H1 (cell line): ENCODE measurements around the gene NSF. TPM values are rescaled to one million over a fixed set of nuclear protein-coding genes. Genes with fewer than 3 reads are reported as not detected.

Experiments used
- CTCF ChIA-PET: fragments of 300-600 bp; sonication (Branson Sonifier 250); formaldehyde crosslinking; loops from one replicate; lab custom pipeline; 2021; ENCODE audit not compliant: partially characterized antibody; lab: Charles Lee
- POLR2A ChIA-PET: fragments of 300-600 bp; sonication (Branson Sonifier 250); formaldehyde crosslinking; loops from one replicate; lab custom pipeline; 2021; ENCODE audit warnings: inconsistent platforms; ENCODE audit not compliant: partially characterized antibody; lab: Charles Lee
- DNase-seq, 2 experiments: peaks; one replicate each; pipeline versions ENCODE4 v3.0.0 to v3.0.0-alpha.2; 2010 to 2022; ENCODE audit warnings: low spot score in 2 of 2, low read depth in 1 of 2, mixed read lengths in 1 of 2
- FAIRE-seq: peaks from 2 replicates; lab custom pipeline; 2011; peaks lifted over from hg19 to GRCh38; lab: Jason Lieb, UNC
- H2AFZ ChIP-seq: 2 replicates; pipeline ENCODE4 v1.8.1; 2012; ENCODE audit warnings: low read length, inconsistent platforms
- H2AK5ac ChIP-seq: 2 replicates; pipeline ENCODE4 v1.6.1; 2013; ENCODE audit warnings: low read depth, low read length
- H2BK120ac ChIP-seq: replicated peaks from 2 replicates; pipeline ENCODE3; 2013; ENCODE audit warnings: low read depth, low read length, inconsistent platforms
- H2BK12ac ChIP-seq: 2 replicates; pipeline ENCODE4 v1.6.1; 2013; ENCODE audit warnings: low read depth, low read length
- H2BK15ac ChIP-seq: 2 replicates; pipeline ENCODE4 v1.6.1; 2013; ENCODE audit warnings: low read length
- H2BK20ac ChIP-seq: 2 replicates; pipeline ENCODE4 v1.6.1; 2013; ENCODE audit warnings: low read length
- H2BK5ac ChIP-seq: 2 replicates; pipeline ENCODE4 v1.6.1; 2013; ENCODE audit warnings: low read depth, low read length
- H3K14ac ChIP-seq: 2 replicates; pipeline ENCODE4 v1.6.1; 2013; ENCODE audit warnings: inconsistent platforms; ENCODE audit not compliant: insufficient read length
- H3K18ac ChIP-seq: 2 replicates; pipeline ENCODE4 v1.6.1; 2013; ENCODE audit warnings: low read length; ENCODE audit errors: extremely low read depth
- H3K23ac ChIP-seq: 2 replicates; pipeline ENCODE4 v1.6.1; 2013; ENCODE audit warnings: inconsistent platforms; ENCODE audit not compliant: insufficient read length
- H3K23me2 ChIP-seq: 2 replicates; pipeline ENCODE4 v1.6.1; 2013; ENCODE audit warnings: low read depth, low read length
- H3K27ac ChIP-seq: 2 replicates; pipeline ENCODE4 v1.6.1; 2011; ENCODE audit warnings: low read depth, low read length, inconsistent platforms
- H3K27me3 ChIP-seq, 4 experiments: replicated peaks in 1 of 4; 1 replicate in 1 of 4; 2 replicates in 3 of 4; pipeline versions ENCODE4 v1.6.1 to v1.8.1; 2011 to 2013; ENCODE audit warnings: low read length in 3 of 4, mild to moderate bottlenecking in 3 of 4, inconsistent platforms in 2 of 4, mixed read lengths in 2 of 4, moderate library complexity in 1 of 4; ENCODE audit not compliant: control insufficient read depth in 3 of 4, insufficient read depth in 3 of 4; ENCODE audit errors: extremely low read depth in 1 of 4
- H3K36me3 ChIP-seq, 4 experiments: 2 replicates each; pipeline versions ENCODE4 v1.6.1 to v1.8.1; 2011 to 2013; ENCODE audit warnings: mild to moderate bottlenecking in 4 of 4, low read length in 3 of 4, moderate library complexity in 2 of 4, control low read depth in 1 of 4, inconsistent platforms in 1 of 4; ENCODE audit not compliant: insufficient read depth in 4 of 4, control insufficient read depth in 2 of 4
- H3K4ac ChIP-seq: replicated peaks from 2 replicates; pipeline ENCODE3; 2013; ENCODE audit warnings: low read length, low read depth, mixed read lengths, inconsistent platforms; ENCODE audit not compliant: insufficient read length
- H3K4me1 ChIP-seq, 4 experiments: replicated peaks in 1 of 4; 1 replicate in 1 of 4; 2 replicates in 3 of 4; pipeline versions ENCODE4 v1.6.1 to v1.8.1; 2011 to 2013; ENCODE audit warnings: low read length in 3 of 4, inconsistent platforms in 2 of 4, mixed read lengths in 1 of 4; ENCODE audit not compliant: insufficient read depth in 4 of 4, control insufficient read depth in 3 of 4
- H3K4me2 ChIP-seq, 2 experiments: 2 replicates each; pipeline versions ENCODE4 v1.6.1 to v1.8.1; 2011 to 2013; ENCODE audit warnings: low read depth in 2 of 2, low read length in 2 of 2, control low read depth in 1 of 2, inconsistent platforms in 1 of 2, mild to moderate bottlenecking in 1 of 2; ENCODE audit not compliant: insufficient read depth in 1 of 2
- H3K4me3 ChIP-seq, 4 experiments: fragments of 200-600, 300-600 bp in 1 of 4; sonication (generic), shearing (Covaris generic), sonication (Bioruptor Twin) in 1 of 4; 2 replicates each; pipeline versions ENCODE4 v1.5.1 to v1.8.1; 2011 to 2016; ENCODE audit warnings: low read length in 4 of 4, low read depth in 3 of 4, control low read depth in 2 of 4, inconsistent platforms in 2 of 4, mild to moderate bottlenecking in 2 of 4, mixed read lengths in 1 of 4, moderate library complexity in 1 of 4; ENCODE audit not compliant: insufficient read depth in 2 of 4; ENCODE audit errors: extremely low read depth in 1 of 4
- H3K56ac ChIP-seq: replicated peaks from 2 replicates; pipeline ENCODE3; 2013; ENCODE audit warnings: low read depth, mild to moderate bottlenecking, mixed read lengths, low read length, inconsistent platforms; ENCODE audit not compliant: insufficient read length
- H3K79me1 ChIP-seq: 2 replicates; pipeline ENCODE4 v1.6.1; 2013; ENCODE audit warnings: low read depth, low read length, control low read depth
- H3K79me2 ChIP-seq, 2 experiments: 2 replicates each; pipeline versions ENCODE4 v1.6.1 to v1.8.1; 2012 to 2013; ENCODE audit warnings: low read length in 2 of 2, mild to moderate bottlenecking in 2 of 2, inconsistent platforms in 1 of 2; ENCODE audit not compliant: insufficient read depth in 2 of 2, control insufficient read depth in 1 of 2
- H3K9ac ChIP-seq, 4 experiments: replicated peaks in 1 of 4; 1 replicate in 1 of 4; 2 replicates in 3 of 4; pipeline versions ENCODE4 v1.6.1 to v1.8.1; 2011 to 2013; ENCODE audit warnings: low read depth in 3 of 4, low read length in 3 of 4, control low read depth in 2 of 4, mild to moderate bottlenecking in 2 of 4, moderate library complexity in 2 of 4, inconsistent platforms in 1 of 4; ENCODE audit errors: extremely low read depth in 1 of 4
- H3K9me3 ChIP-seq, 2 experiments: 2 replicates each; pipeline versions ENCODE4 v1.6.1 to v1.8.1; 2012 to 2013; ENCODE audit warnings: mild to moderate bottlenecking in 2 of 2, moderate library complexity in 2 of 2, control low read depth in 1 of 2, inconsistent platforms in 1 of 2, low read depth in 1 of 2, low read length in 1 of 2, mixed read lengths in 1 of 2; ENCODE audit not compliant: insufficient read depth in 2 of 2
- H4K20me1 ChIP-seq, 2 experiments: replicated peaks in 1 of 2; 2 replicates each; pipeline versions ENCODE3 to v1.8.1; 2011 to 2013; ENCODE audit warnings: inconsistent platforms in 2 of 2, low read length in 2 of 2, mild to moderate bottlenecking in 1 of 2; ENCODE audit not compliant: insufficient read depth in 2 of 2, control insufficient read depth in 1 of 2
- H4K5ac ChIP-seq: 2 replicates; pipeline ENCODE4 v1.6.1; 2013; ENCODE audit warnings: low read length, low read depth, mixed read lengths, inconsistent platforms; ENCODE audit not compliant: insufficient read length
- H4K8ac ChIP-seq: 2 replicates; pipeline ENCODE4 v1.8.0; 2013; ENCODE audit warnings: mild to moderate bottlenecking, moderate library complexity, low read length, inconsistent platforms; ENCODE audit not compliant: insufficient read depth; ENCODE audit errors: extremely low read depth
- H4K91ac ChIP-seq: replicated peaks from 2 replicates; pipeline ENCODE3; 2013; ENCODE audit warnings: low read length, mixed read lengths, inconsistent platforms; ENCODE audit not compliant: insufficient read length
- BCL11A ChIP-seq, 2 experiments: IDR thresholded peaks; one replicate each; pipeline ENCODE4 v1.6.1; 2011; ENCODE audit warnings: low read depth in 2 of 2, low read length in 2 of 2, mild to moderate bottlenecking in 2 of 2
- CBX5 ChIP-seq: fragments of 300-800, 300-1000 bp; sonication (generic); IDR thresholded peaks from 2 replicates; pipeline ENCODE4 v1.7.1; 2016; ENCODE audit warnings: antibody characterized with exemption, low read length, low read depth
- CEBPB ChIP-seq: IDR thresholded peaks from 2 replicates; pipeline ENCODE4 v1.6.1; 2012; ENCODE audit warnings: low read depth, low read length
- NRF1 ChIP-seq: IDR thresholded peaks from 2 replicates; pipeline ENCODE4 v1.6.1; 2011; ENCODE audit warnings: mild to moderate bottlenecking, low read depth, low read length, improper control_type of control experiment
- POLR2A ChIP-seq, 2 experiments: IDR thresholded peaks; 1 replicate in 1 of 2; 2 replicates in 1 of 2; pipeline ENCODE4 v1.6.1; 2011; ENCODE audit warnings: low read depth in 2 of 2, low read length in 2 of 2, mild to moderate bottlenecking in 2 of 2; ENCODE audit errors: control extremely low read depth in 1 of 2
- POU5F1 ChIP-seq: IDR thresholded peaks from 2 replicates; pipeline ENCODE4 v1.6.1; 2011; ENCODE audit warnings: low read depth, mild to moderate bottlenecking, low read length, moderate library complexity
- SP4 ChIP-seq: IDR thresholded peaks from 2 replicates; pipeline ENCODE4 v1.6.1; 2012; ENCODE audit warnings: low read length, inconsistent platforms
- TBP ChIP-seq: IDR thresholded peaks from 2 replicates; pipeline ENCODE4 v1.6.1; 2011; ENCODE audit warnings: low read depth, low read length, improper control_type of control experiment
- WGBS, 2 experiments: shearing (Covaris generic) in 1 of 2; methylation state at CpG; one replicate each; pipeline versions ENCODE4 v1.1.6 to v1.1.7; 2013 to 2015; ENCODE audit warnings: low lambda C conversion rate in 2 of 2, mixed read lengths in 2 of 2, inconsistent platforms in 1 of 2, low coverage in 1 of 2, missing lambda C conversion rate in 1 of 2; ENCODE audit not compliant: insufficient replicate concordance in 2 of 2, insufficient coverage in 1 of 2, insufficient read length in 1 of 2; ENCODE audit errors: extremely low coverage in 1 of 2, missing lambda C conversion rate in 1 of 2; 5-methylcytosine and 5-hydroxymethylcytosine counted together
- polyA plus RNA-seq, 7 experiments: library from polyadenylated mRNA; depleted of rRNA in 3 of 7; stranded (reverse) in 5 of 7; unstranded in 2 of 7; fragments of >200 nt in 5 of 7; fragments of 200-250 nt in 2 of 7; gene quantifications; 1 replicate in 5 of 7; 2 replicates in 1 of 7; 4 replicates in 1 of 7; pipeline versions ENCODE4 v1.2.1 to v1.2.3, GENCODE V29; 2011 to 2013; ENCODE audit warnings: missing spikeins in 2 of 7, mixed read lengths in 2 of 7
- total RNA-seq: library from RNA; stranded (reverse); fragmentation: NEBNext Ultra II Directional; extraction: Animal tissue kit (Norgen Biotek cat#: 25700); gene quantifications from 2 replicates; pipeline ENCODE4 v1.2.1, GENCODE V29; 2021
- TF ChIP-seq, protein P1 (sequence below), 3 experiments: IDR thresholded peaks; 1 replicate in 2 of 3; 2 replicates in 1 of 3; pipeline versions ENCODE4 v1.5.1 to v1.6.1; 2011; ENCODE audit warnings: low read length in 3 of 3, mild to moderate bottlenecking in 3 of 3, inconsistent platforms in 2 of 3, low read depth in 1 of 3, moderate library complexity in 1 of 3; ENCODE audit not compliant: insufficient read depth in 1 of 3; ENCODE audit errors: control extremely low read depth in 1 of 3
- TF ChIP-seq, protein P2 (sequence below): IDR thresholded peaks from 2 replicates; pipeline ENCODE4 v1.6.1; 2011; ENCODE audit warnings: low read depth, mild to moderate bottlenecking, low read length; ENCODE audit not compliant: insufficient read depth
- TF ChIP-seq, protein P3 (sequence below): IDR thresholded peaks from 2 replicates; pipeline ENCODE4 v1.6.1; 2011; ENCODE audit warnings: low read length, improper control_type of control experiment

The NSF gene
- total and polyA plus RNA-seq, 2 of the 8 experiments (the other 6 are each of a cell fraction or from before 2014, with no cell fraction given): 13.0 to 27.7 TPM

DNA sequence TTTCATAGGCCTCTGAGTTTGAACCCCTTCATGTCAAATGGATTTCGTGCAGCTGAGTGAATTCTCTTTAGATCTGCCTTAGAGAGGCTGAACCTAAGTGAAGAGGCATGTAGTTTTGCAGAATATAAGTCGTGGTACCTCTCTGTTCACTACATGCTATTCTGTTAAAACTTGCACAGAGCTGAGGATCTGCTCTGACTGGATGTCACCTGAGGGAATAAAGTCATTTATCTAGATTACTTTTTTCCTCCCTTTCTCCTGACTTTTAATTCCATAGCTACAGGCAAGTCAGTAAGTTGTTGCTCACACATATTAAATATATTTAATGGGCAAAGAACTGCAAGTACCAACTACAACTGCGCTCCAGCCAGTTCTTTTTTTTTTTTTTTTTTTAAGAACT is 163.3 kb downstream of the NSF start:
- Histone ChIP-seq H4K8ac (no peak overlapping the region), H3K18ac (no peak overlapping the region), H4K91ac (no peak overlapping the region), H3K56ac (no peak overlapping the region), H3K23me2 (no peaks in the 10 kb centered on the region), H3K23ac (no peak overlapping the region), H2BK15ac (no peak overlapping the region), H2BK20ac (no peak overlapping the region), H3K79me2 (no peaks in the 10 kb centered on the region), H2BK120ac (no peak overlapping the region), H3K79me1 (no peaks in the 10 kb centered on the region), H3K9ac (no peak overlapping the region), H3K9me3 (no peaks in the 10 kb centered on the region), H2BK5ac (no peak overlapping the region), H2AFZ (no peak overlapping the region), H3K4ac (no peak overlapping the region), H3K27me3 (peaks cover 0 to 2% (median 0%) of the 10 kb centered on the region in 4 experiments; a peak in 1 of 7 replicates), H3K4me1 (no peaks in the 10 kb centered on the region), H2BK12ac (no peak overlapping the region), H3K36me3 (peaks cover 0 to 2% (median 0%) of the 10 kb centered on the region in 4 experiments; a peak in 3 of 8 replicates), H3K27ac (no peak overlapping the region), H2AK5ac (no peak overlapping the region), H4K20me1 (peaks cover 0 to 2% of the 10 kb centered on the region in 2 experiments), H4K5ac (no peak overlapping the region), H3K4me3 (no peak overlapping the region), H3K4me2 (no peak overlapping the region), H3K14ac (no peak overlapping the region)
- FAIRE-seq (no peak), DNase-seq (no peak)
- WGBS, 2 experiments: 85% methylated on average over 3 of the region's 3 CpGs; no CpG with 5 or more reads in 1 of the 2 experiments
- ChIA-PET POLR2A (no interaction called here), CTCF (interaction anchor here (0.7 to 1.4 kb wide), 5 partner anchors 8 to 189 kb away, joined by 3 read pairs; no protein-coding TSS in a partner anchor)
- TF ChIP-seq NRF1 (no peak), POLR2A (IDR thresholded peaks at IDR 0.05; ENCODE audit: control extremely low read depth in 1 of 2, low read depth in 2 of 2, low read length in 2 of 2) (no peak), SP4 (no peak), TBP (no peak), BCL11A (IDR thresholded peaks at IDR 0.05; ENCODE audit: low read depth in 2 of 2, low read length in 2 of 2) (no peak), CBX5 (no peak), CEBPB (no peak), POU5F1 (no peak)
- TF ChIP-seq, protein P1, sequence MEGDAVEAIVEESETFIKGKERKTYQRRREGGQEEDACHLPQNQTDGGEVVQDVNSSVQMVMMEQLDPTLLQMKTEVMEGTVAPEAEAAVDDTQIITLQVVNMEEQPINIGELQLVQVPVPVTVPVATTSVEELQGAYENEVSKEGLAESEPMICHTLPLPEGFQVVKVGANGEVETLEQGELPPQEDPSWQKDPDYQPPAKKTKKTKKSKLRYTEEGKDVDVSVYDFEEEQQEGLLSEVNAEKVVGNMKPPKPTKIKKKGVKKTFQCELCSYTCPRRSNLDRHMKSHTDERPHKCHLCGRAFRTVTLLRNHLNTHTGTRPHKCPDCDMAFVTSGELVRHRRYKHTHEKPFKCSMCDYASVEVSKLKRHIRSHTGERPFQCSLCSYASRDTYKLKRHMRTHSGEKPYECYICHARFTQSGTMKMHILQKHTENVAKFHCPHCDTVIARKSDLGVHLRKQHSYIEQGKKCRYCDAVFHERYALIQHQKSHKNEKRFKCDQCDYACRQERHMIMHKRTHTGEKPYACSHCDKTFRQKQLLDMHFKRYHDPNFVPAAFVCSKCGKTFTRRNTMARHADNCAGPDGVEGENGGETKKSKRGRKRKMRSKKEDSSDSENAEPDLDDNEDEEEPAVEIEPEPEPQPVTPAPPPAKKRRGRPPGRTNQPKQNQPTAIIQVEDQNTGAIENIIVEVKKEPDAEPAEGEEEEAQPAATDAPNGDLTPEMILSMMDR (IDR thresholded peaks at IDR 0.05; ENCODE audit: control extremely low read depth in 1 of 3, insufficient read depth in 1 of 3, low read depth in 1 of 3, low read length in 3 of 3): no peak
- TF ChIP-seq, protein P2, sequence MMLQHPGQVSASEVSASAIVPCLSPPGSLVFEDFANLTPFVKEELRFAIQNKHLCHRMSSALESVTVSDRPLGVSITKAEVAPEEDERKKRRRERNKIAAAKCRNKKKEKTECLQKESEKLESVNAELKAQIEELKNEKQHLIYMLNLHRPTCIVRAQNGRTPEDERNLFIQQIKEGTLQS: no peak
- TF ChIP-seq, protein P3, sequence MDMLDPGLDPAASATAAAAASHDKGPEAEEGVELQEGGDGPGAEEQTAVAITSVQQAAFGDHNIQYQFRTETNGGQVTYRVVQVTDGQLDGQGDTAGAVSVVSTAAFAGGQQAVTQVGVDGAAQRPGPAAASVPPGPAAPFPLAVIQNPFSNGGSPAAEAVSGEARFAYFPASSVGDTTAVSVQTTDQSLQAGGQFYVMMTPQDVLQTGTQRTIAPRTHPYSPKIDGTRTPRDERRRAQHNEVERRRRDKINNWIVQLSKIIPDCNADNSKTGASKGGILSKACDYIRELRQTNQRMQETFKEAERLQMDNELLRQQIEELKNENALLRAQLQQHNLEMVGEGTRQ: no peak
